Progenitor cell of endocrine pancreas (in vitro differentiated cells): ENCODE measurements around the gene GINS1. TPM values are rescaled to one million over a fixed set of nuclear protein-coding genes. Genes with fewer than 3 reads are reported as not detected.
A peak's percentile ranks its signal among the peaks of the same experiment; 100 is the strongest.

ENCODE experiments used
- DNase-seq: peaks from one replicate; pipeline ENCODE4 v3.0.0; 2021; ENCODE audit warnings: low spot score; ENCODE audit not compliant: unreplicated experiment
- H3K27ac Mint-ChIP-seq: 2 replicates; pipeline ENCODE4 v1.8.0; 2021; ENCODE audit warnings: mild to moderate bottlenecking, moderate library complexity, mixed read lengths
- H3K27me3 Mint-ChIP-seq: 2 replicates; pipeline ENCODE4 v1.8.0; 2021; ENCODE audit warnings: mixed read lengths
- H3K36me3 Mint-ChIP-seq: 2 replicates; pipeline ENCODE4 v1.8.0; 2022; ENCODE audit warnings: mixed read lengths; ENCODE audit not compliant: insufficient read depth
- H3K4me1 Mint-ChIP-seq: 2 replicates; pipeline ENCODE4 v1.8.0; 2021; ENCODE audit warnings: low read depth, mixed read lengths
- H3K4me3 Mint-ChIP-seq: 2 replicates; pipeline ENCODE4 v1.8.0; 2021; ENCODE audit warnings: low read depth, mild to moderate bottlenecking, moderate library complexity, mixed read lengths
- H3K9me3 Mint-ChIP-seq: 2 replicates; pipeline ENCODE4 v1.8.0; 2021; ENCODE audit warnings: low read depth, mixed read lengths
- total RNA-seq: library from RNA; stranded (reverse); gene quantifications from 2 replicates; pipeline ENCODE4 v1.2.1, GENCODE V29; 2021
- TF ChIP-seq, protein P1 (sequence below): fragments of 200-600 bp; sonication (generic); IDR thresholded peaks from one replicate; pipeline ENCODE4 v1.5.0; 2021; ENCODE audit warnings: antibody characterized with exemption, mild to moderate bottlenecking; ENCODE audit not compliant: unreplicated experiment

The GINS1 gene
- total RNA-seq, 1 donor from 2014 or later = 25.2 TPM

DNA sequence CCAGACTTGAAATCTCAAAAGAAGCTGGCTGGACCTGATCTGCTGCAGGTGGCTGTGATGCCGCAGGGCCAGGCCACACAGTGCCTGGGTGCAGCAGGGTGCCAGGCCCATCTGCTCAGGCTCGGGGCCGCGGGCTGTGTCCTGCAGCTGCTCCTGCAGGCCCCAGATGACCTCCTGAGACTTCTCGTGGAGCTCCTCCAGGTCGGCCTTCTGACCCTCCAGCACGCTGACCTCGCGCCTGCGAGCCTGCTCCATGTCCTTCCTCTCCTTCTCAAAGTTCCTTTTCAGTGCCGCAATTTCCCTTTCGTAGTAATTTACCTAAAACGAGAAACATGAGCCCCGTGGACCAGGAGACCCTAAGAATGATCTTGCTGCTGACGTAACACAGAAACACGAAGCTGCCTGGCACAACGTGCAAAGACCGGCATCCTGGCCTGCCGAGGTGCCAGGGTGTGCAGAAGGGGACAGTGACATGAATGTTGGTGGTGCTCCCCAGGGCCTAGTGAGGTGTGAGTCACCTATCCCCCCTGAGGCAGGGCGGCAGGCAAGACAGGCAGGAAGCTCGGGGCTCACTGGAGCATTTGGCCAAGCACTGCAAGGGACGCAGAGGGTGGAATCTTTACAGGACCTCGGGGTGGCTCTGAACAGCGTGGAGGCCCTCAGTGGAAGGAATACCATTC, 71.6 kb downstream of the GINS1 start:
- Mint-ChIP-seq H3K4me3 (no peak overlapping the region), H3K27ac (peak overlapping the region; percentile 62), H3K36me3 (peaks cover 28% of the 10 kb centered on the region), H3K27me3 (no peaks in the 10 kb centered on the region), H3K4me1 (no peaks in the 10 kb centered on the region), H3K9me3 (no peaks in the 10 kb centered on the region)
- TF ChIP-seq, protein P1, sequence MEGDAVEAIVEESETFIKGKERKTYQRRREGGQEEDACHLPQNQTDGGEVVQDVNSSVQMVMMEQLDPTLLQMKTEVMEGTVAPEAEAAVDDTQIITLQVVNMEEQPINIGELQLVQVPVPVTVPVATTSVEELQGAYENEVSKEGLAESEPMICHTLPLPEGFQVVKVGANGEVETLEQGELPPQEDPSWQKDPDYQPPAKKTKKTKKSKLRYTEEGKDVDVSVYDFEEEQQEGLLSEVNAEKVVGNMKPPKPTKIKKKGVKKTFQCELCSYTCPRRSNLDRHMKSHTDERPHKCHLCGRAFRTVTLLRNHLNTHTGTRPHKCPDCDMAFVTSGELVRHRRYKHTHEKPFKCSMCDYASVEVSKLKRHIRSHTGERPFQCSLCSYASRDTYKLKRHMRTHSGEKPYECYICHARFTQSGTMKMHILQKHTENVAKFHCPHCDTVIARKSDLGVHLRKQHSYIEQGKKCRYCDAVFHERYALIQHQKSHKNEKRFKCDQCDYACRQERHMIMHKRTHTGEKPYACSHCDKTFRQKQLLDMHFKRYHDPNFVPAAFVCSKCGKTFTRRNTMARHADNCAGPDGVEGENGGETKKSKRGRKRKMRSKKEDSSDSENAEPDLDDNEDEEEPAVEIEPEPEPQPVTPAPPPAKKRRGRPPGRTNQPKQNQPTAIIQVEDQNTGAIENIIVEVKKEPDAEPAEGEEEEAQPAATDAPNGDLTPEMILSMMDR = no peak
- no peak for DNase-seq

DNA sequence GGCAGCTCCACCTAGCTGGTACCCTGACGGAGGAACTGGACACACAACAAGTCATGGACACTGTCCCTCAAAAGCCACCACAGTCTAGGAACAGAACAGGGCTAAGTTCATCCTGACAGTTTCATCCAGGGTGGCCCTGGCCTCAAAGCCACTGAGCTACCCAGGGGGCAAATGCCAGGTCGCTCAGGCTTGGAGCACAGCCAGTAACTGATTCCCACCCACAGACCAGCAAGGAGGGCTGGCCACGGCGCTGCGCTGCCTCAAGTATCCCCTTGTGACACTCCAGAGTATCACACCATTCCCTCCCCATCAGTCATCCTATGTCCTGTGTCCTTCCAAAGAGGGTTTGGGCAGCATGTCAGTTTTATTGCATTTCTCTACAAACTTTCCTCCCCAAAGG, 72.2 kb downstream of the GINS1 start:
- H3K4me3 Mint-ChIP-seq = no peak overlapping the region
- H3K4me1 Mint-ChIP-seq = no peaks in the 10 kb centered on the region
- H3K36me3 Mint-ChIP-seq = peaks cover 26% of the 10 kb centered on the region
- H3K27ac Mint-ChIP-seq = no peak overlapping the region
- H3K27me3 Mint-ChIP-seq = no peaks in the 10 kb centered on the region
- no peaks in the 10 kb centered on the region for H3K9me3 Mint-ChIP-seq
- no peak for DNase-seq
- TF ChIP-seq, protein P1 = no peak

DNA sequence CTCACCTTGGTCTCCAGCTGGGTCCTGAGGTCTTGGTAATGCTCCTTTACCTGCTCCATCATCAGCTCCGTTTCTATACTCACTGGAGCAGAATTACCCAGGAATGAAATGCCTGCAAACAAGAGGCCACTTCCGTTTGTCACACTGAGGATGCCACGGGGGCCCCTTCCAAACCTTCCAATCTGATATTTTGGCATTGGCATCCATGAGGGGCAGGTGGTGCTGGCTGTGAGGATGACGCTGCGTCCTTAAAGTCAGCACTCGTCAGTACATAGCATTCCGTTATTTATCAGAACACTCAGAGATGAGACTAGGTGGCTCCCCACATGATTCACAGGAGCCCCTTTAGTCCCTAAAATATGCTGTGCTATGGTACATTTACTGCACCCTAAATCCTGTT, 72.7 kb downstream of the GINS1 start:
- Mint-ChIP-seq H3K27ac (no peak overlapping the region), H3K4me1 (no peaks in the 10 kb centered on the region), H3K36me3 (peaks cover 26% of the 10 kb centered on the region), H3K27me3 (no peaks in the 10 kb centered on the region), H3K9me3 (no peaks in the 10 kb centered on the region), H3K4me3 (no peak overlapping the region)
- TF ChIP-seq, protein P1 = no peak
- no peak for DNase-seq

DNA sequence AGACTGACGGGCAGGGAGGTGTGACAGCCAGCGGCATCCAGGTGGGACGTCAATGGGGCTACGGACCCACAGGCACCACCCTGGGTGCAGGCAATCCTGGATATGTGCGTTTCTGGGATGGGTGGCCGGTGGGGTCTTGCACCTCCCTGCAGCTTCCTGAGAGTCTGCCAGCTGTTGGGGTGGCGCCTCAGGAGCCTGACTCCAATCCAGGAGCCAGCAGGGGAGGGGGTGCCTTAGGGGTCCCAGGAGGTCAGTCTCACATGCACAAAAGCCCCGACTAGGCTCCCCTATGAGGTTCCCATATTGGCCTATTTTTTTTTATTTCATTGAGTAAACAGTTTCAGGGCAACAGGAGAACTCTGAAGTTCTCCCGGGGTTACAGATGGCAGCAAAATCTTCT, 73.3 kb downstream of the GINS1 start:
- TF ChIP-seq, protein P1 = no peak
- peaks cover 22% of the 10 kb centered on the region for H3K36me3 Mint-ChIP-seq

DNA sequence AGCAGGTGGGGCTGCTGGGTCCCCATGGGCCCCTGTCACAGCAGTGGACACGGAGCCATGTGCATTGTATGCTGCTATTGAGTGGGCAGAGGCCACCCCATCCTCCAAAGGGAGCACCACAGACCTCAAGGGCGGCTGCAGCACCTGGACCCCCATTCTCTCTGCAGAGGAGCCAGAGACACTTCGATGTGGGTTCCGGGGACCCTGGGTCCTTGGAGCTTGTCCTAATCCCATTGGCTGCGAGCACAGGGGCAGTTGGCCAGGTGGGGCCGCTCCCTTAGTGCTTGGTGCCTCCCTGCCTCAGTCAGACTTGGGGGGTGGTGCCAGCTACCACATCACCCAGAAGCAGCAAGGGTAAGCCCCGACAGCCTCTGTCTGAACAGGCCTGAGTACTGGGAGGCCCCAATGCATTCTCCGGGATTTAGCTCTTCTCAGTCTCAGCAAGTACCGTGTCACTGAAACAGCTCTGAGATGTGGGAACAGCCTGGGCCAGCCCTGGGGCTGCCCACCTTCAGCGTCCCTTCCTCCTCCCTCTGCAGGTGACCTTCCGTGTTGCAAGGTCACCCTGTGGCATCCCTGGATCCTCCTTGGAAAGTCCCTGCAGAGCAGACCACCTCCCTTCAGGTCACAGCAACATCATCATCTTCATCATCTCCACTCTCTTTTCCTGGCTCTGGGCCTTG, 73.9 kb downstream of the GINS1 start:
- Mint-ChIP-seq H3K4me3 (no peak overlapping the region), H3K27ac (no peak overlapping the region), H3K9me3 (no peaks in the 10 kb centered on the region), H3K4me1 (no peaks in the 10 kb centered on the region), H3K27me3 (no peaks in the 10 kb centered on the region), H3K36me3 (peaks cover 23% of the 10 kb centered on the region)
- TF ChIP-seq, protein P1 = peak; percentile 19
- DNase-seq = no peak

More for the DNA sequence above, 73.3 kb downstream of the GINS1 start:
- DNase-seq = no peak
- H3K4me3 Mint-ChIP-seq = no peak overlapping the region
- H3K9me3 Mint-ChIP-seq = no peaks in the 10 kb centered on the region
- no peak overlapping the region for H3K27ac Mint-ChIP-seq
- H3K4me1 Mint-ChIP-seq = no peaks in the 10 kb centered on the region
- no peaks in the 10 kb centered on the region for H3K27me3 Mint-ChIP-seq
